ENCODE data around the gene LALBA.

- TF ChIP-seq FOXA1 (IDR thresholded peaks at IDR 0.05) (no peak), SP1 (IDR thresholded peaks at IDR 0.05) (no peak), SUZ12 (IDR thresholded peaks at IDR 0.05) (no peak), BHLHE40 (IDR thresholded peaks at IDR 0.05; ENCODE audit: borderline replicate concordance) (no peak), FOXK2 (IDR thresholded peaks at IDR 0.05) (no peak), TARDBP (IDR thresholded peaks at IDR 0.05) (no peak), PKNOX1 (IDR thresholded peaks at IDR 0.05) (no peak), FOXM1 (IDR thresholded peaks at IDR 0.05; ENCODE audit: borderline replicate concordance) (no peak), L3MBTL2 (conservative IDR thresholded peaks at IDR 0.05) (no peak), ARNT (IDR thresholded peaks at IDR 0.05) (no peak), NFRKB (IDR thresholded peaks at IDR 0.05) (no peak)
These were observed 27.4 kb downstream of the LALBA start for GRCh38 chr12:48542300-48542928.
